ENCODE data around the gene BABAM2.

BABAM2 gene

GRCh38 chr2:27921880-27922547 lies 31.5 kb downstream of the BABAM2 start:
- H3K9ac ChIP-seq (ENCODE audit: low read length in 2 of 2): no peak overlapping the region
- H3K4me3 ChIP-seq (ENCODE audit: low read length in 2 of 2): no peak overlapping the region
- no peaks in the 10 kb centered on the region for H3K9me3 ChIP-seq (ENCODE audit: control insufficient read depth in 2 of 2, low read length in 2 of 2)
- no peaks in the 10 kb centered on the region for H3K27me3 ChIP-seq (ENCODE audit: control insufficient read depth in 1 of 2, insufficient read depth in 2 of 2, low read length in 2 of 2)
- H3K36me3 ChIP-seq (ENCODE audit: control insufficient read depth in 2 of 2, insufficient read depth in 2 of 2, low read length in 2 of 2): no peaks in the 10 kb centered on the region
- no peaks in the 10 kb centered on the region for H3K4me1 ChIP-seq (ENCODE audit: control insufficient read depth, insufficient read depth, low read length)
- H3K27ac ChIP-seq (ENCODE audit: low read length): no peak overlapping the region

- no peak overlapping the region for H3K9ac ChIP-seq (ENCODE audit: low read length in 2 of 2)
- H3K27me3 ChIP-seq (ENCODE audit: control insufficient read depth in 1 of 2, insufficient read depth in 2 of 2, low read length in 2 of 2): no peaks in the 10 kb centered on the region
- H3K27ac ChIP-seq (ENCODE audit: low read length): no peak overlapping the region
- H3K4me1 ChIP-seq (ENCODE audit: control insufficient read depth, insufficient read depth, low read length): no peaks in the 10 kb centered on the region
- H3K36me3 ChIP-seq (ENCODE audit: control insufficient read depth in 2 of 2, insufficient read depth in 2 of 2, low read length in 2 of 2): no peaks in the 10 kb centered on the region
- H3K4me3 ChIP-seq (ENCODE audit: low read length in 2 of 2): no peak overlapping the region
- H3K9me3 ChIP-seq (ENCODE audit: control insufficient read depth in 2 of 2, low read length in 2 of 2): no peaks in the 10 kb centered on the region
Measured at GRCh38 chr2:27922842-27923241, 32.3 kb downstream of the BABAM2 start.

- Histone ChIP-seq H3K4me1 (ENCODE audit: control insufficient read depth, insufficient read depth, low read length) (no peaks in the 10 kb centered on the region), H3K9ac (ENCODE audit: low read length in 2 of 2) (no peak overlapping the region), H3K4me3 (ENCODE audit: low read length in 2 of 2) (no peak overlapping the region), H3K9me3 (ENCODE audit: control insufficient read depth in 2 of 2, low read length in 2 of 2) (no peaks in the 10 kb centered on the region), H3K36me3 (ENCODE audit: control insufficient read depth in 2 of 2, insufficient read depth in 2 of 2, low read length in 2 of 2) (peaks cover 2% of the 10 kb centered on the region in 2 donors), H3K27me3 (ENCODE audit: control insufficient read depth in 1 of 2, insufficient read depth in 2 of 2, low read length in 2 of 2) (no peaks in the 10 kb centered on the region), H3K27ac (ENCODE audit: low read length) (no peak overlapping the region)
Measured at GRCh38 chr2:27925766-27926472, 35.4 kb downstream of the BABAM2 start.

- Histone ChIP-seq H3K36me3 (ENCODE audit: control insufficient read depth in 2 of 2, insufficient read depth in 2 of 2, low read length in 2 of 2) (peaks cover 2% of the 10 kb centered on the region in 2 donors), H3K4me1 (ENCODE audit: control insufficient read depth, insufficient read depth, low read length) (no peaks in the 10 kb centered on the region), H3K27me3 (ENCODE audit: control insufficient read depth in 1 of 2, insufficient read depth in 2 of 2, low read length in 2 of 2) (no peaks in the 10 kb centered on the region), H3K9me3 (ENCODE audit: control insufficient read depth in 2 of 2, low read length in 2 of 2) (no peaks in the 10 kb centered on the region), H3K27ac (ENCODE audit: low read length) (no peak overlapping the region), H3K9ac (ENCODE audit: low read length in 2 of 2) (no peak overlapping the region), H3K4me3 (ENCODE audit: low read length in 2 of 2) (no peak overlapping the region)
Measured at GRCh38 chr2:27929916-27930486, 39.5 kb downstream of the BABAM2 start.

GRCh38 chr2:27931361-27931950 lies 40.9 kb downstream of the BABAM2 start:
- Histone ChIP-seq H3K9me3 (ENCODE audit: control insufficient read depth in 2 of 2, low read length in 2 of 2) (no peaks in the 10 kb centered on the region), H3K36me3 (ENCODE audit: control insufficient read depth in 2 of 2, insufficient read depth in 2 of 2, low read length in 2 of 2) (peaks cover 2% of the 10 kb centered on the region in 2 donors), H3K9ac (ENCODE audit: low read length in 2 of 2) (no peak overlapping the region), H3K27me3 (ENCODE audit: control insufficient read depth in 1 of 2, insufficient read depth in 2 of 2, low read length in 2 of 2) (no peaks in the 10 kb centered on the region), H3K27ac (ENCODE audit: low read length) (no peak overlapping the region), H3K4me3 (ENCODE audit: low read length in 2 of 2) (no peak overlapping the region), H3K4me1 (ENCODE audit: control insufficient read depth, insufficient read depth, low read length) (no peaks in the 10 kb centered on the region)

GRCh38 chr2:27932396-27932795 lies 41.9 kb downstream of the BABAM2 start:
- Histone ChIP-seq H3K4me1 (ENCODE audit: control insufficient read depth, insufficient read depth, low read length) (no peaks in the 10 kb centered on the region), H3K4me3 (ENCODE audit: low read length in 2 of 2) (no peak overlapping the region), H3K36me3 (ENCODE audit: control insufficient read depth in 2 of 2, insufficient read depth in 2 of 2, low read length in 2 of 2) (peaks cover 2% of the 10 kb centered on the region in 2 donors), H3K27ac (ENCODE audit: low read length) (no peak overlapping the region), H3K27me3 (ENCODE audit: control insufficient read depth in 1 of 2, insufficient read depth in 2 of 2, low read length in 2 of 2) (no peaks in the 10 kb centered on the region), H3K9me3 (ENCODE audit: control insufficient read depth in 2 of 2, low read length in 2 of 2) (no peaks in the 10 kb centered on the region), H3K9ac (ENCODE audit: low read length in 2 of 2) (no peak overlapping the region)

GRCh38 chr2:27935026-27935425 lies 44.5 kb downstream of the BABAM2 start:
- H3K27me3 ChIP-seq (ENCODE audit: control insufficient read depth in 1 of 2, insufficient read depth in 2 of 2, low read length in 2 of 2): no peaks in the 10 kb centered on the region

GRCh38 chr2:27940090-27940671 lies 49.7 kb downstream of the BABAM2 start:
- H3K27me3 ChIP-seq (ENCODE audit: control insufficient read depth in 1 of 2, insufficient read depth in 2 of 2, low read length in 2 of 2): no peaks in the 10 kb centered on the region
- no peak overlapping the region for H3K4me3 ChIP-seq (ENCODE audit: low read length in 2 of 2)
- H3K9ac ChIP-seq (ENCODE audit: low read length in 2 of 2): no peak overlapping the region
- H3K36me3 ChIP-seq (ENCODE audit: control insufficient read depth in 2 of 2, insufficient read depth in 2 of 2, low read length in 2 of 2): no peaks in the 10 kb centered on the region
- H3K9me3 ChIP-seq (ENCODE audit: control insufficient read depth in 2 of 2, low read length in 2 of 2): no peaks in the 10 kb centered on the region
- no peak overlapping the region for H3K27ac ChIP-seq (ENCODE audit: low read length)
- H3K4me1 ChIP-seq (ENCODE audit: control insufficient read depth, insufficient read depth, low read length): no peaks in the 10 kb centered on the region

More at GRCh38 chr2:27935026-27935425, 44.5 kb downstream of the BABAM2 start:
- H3K27ac ChIP-seq (ENCODE audit: low read length): no peak overlapping the region
- H3K36me3 ChIP-seq (ENCODE audit: control insufficient read depth in 2 of 2, insufficient read depth in 2 of 2, low read length in 2 of 2): peaks cover 2% of the 10 kb centered on the region in 2 donors
- H3K4me3 ChIP-seq (ENCODE audit: low read length in 2 of 2): no peak overlapping the region
- no peak overlapping the region for H3K9ac ChIP-seq (ENCODE audit: low read length in 2 of 2)
- no peaks in the 10 kb centered on the region for H3K4me1 ChIP-seq (ENCODE audit: control insufficient read depth, insufficient read depth, low read length)
- H3K9me3 ChIP-seq (ENCODE audit: control insufficient read depth in 2 of 2, low read length in 2 of 2): no peaks in the 10 kb centered on the region

GRCh38 chr2:27940982-27941381 lies 50.5 kb downstream of the BABAM2 start:
- Histone ChIP-seq H3K4me1 (ENCODE audit: control insufficient read depth, insufficient read depth, low read length) (no peaks in the 10 kb centered on the region), H3K9me3 (ENCODE audit: control insufficient read depth in 2 of 2, low read length in 2 of 2) (no peaks in the 10 kb centered on the region), H3K4me3 (ENCODE audit: low read length in 2 of 2) (no peak overlapping the region), H3K9ac (ENCODE audit: low read length in 2 of 2) (no peak overlapping the region), H3K36me3 (ENCODE audit: control insufficient read depth in 2 of 2, insufficient read depth in 2 of 2, low read length in 2 of 2) (no peaks in the 10 kb centered on the region), H3K27me3 (ENCODE audit: control insufficient read depth in 1 of 2, insufficient read depth in 2 of 2, low read length in 2 of 2) (no peaks in the 10 kb centered on the region), H3K27ac (ENCODE audit: low read length) (no peak overlapping the region)

- Histone ChIP-seq H3K9me3 (ENCODE audit: control insufficient read depth in 2 of 2, low read length in 2 of 2) (no peaks in the 10 kb centered on the region), H3K4me1 (ENCODE audit: control insufficient read depth, insufficient read depth, low read length) (no peaks in the 10 kb centered on the region), H3K9ac (ENCODE audit: low read length in 2 of 2) (no peak overlapping the region), H3K27ac (ENCODE audit: low read length) (no peak overlapping the region), H3K4me3 (ENCODE audit: low read length in 2 of 2) (no peak overlapping the region), H3K36me3 (ENCODE audit: control insufficient read depth in 2 of 2, insufficient read depth in 2 of 2, low read length in 2 of 2) (no peaks in the 10 kb centered on the region), H3K27me3 (ENCODE audit: control insufficient read depth in 1 of 2, insufficient read depth in 2 of 2, low read length in 2 of 2) (no peaks in the 10 kb centered on the region)
Measured at GRCh38 chr2:27942612-27943547, 52.4 kb downstream of the BABAM2 start.
